ENCODE measurements around the gene CHD1L.

GRCh38 chr1:147292012-147292411 lies 49.5 kb downstream of the CHD1L start:
- no peak for TF ChIP-seq MAX (IDR thresholded peaks at IDR 0.05; ENCODE audit: insufficient read depth, insufficient read length)
- TF ChIP-seq CTCF (IDR thresholded peaks at IDR 0.05; ENCODE audit: extremely low read depth in 1 of 2, insufficient read depth in 1 of 2, low read depth in 1 of 2, low read length in 2 of 2) = no peak

All from endothelial cell of umbilical vein (primary cell).